COR-L47 (cell line): ENCODE measurements around the gene TOM1L2.

ENCODE experiments used
- DNase-seq: peaks from one replicate; lab custom pipeline; 2025; lab: John Stamatoyannopoulos, UW

Gene TOM1L2

DNA sequence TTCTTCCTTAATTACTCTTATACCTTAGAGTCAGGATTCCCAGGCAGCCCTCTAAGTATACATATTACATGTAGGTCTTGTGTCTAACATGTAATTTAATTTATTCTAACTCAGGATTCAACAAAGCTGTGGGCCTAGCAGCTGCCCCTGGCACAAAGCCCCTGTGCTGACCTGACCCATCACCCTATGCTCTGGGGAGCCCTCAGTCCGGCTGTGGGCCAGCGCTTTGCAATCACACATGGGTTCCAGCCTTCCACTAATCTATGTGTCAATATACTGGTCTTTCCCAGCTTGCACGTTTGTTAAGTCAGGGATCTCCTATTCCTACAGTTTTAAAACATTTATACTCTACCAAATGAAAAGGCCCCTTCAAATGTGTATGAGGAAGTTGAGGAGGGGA is 72.7 kb downstream of the TOM1L2 start:
- no peak for DNase-seq

DNA sequence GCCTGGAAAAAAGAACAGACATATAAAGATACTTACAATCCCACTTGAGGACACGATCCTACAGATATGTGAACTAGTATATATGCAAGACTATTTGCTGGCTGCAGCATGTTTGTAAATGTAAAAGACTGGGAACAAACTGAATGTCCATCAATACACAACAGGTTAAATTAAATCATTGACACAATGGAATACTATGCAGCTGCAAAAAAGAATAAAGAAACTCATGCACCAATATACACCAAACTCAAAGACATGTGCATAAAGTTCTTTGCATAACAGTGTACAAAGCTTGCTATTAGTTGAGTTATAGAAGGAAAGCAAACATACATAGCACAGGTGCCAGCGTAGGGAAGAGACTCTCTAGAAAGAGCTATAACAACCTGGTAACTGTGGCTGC is 73.5 kb downstream of the TOM1L2 start:
- no peak for DNase-seq

DNA sequence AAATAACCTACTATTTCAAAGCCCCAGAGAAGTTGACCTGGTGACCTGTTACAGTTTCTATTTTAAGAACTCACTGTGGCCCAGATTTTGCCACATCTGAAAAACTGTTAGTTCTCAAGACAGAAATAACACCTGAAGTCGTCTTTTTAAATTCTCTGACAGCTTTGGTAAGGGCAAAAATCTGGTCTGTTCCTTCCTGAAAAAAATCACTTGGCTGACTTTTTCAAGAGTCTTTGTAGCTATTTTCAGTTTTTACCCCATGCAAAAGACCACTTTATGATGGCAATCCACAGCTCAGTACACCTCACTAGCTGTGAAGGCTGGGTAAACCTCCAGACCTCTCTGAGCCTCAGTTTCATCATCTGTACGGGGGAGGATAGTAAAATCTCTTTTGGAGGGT is 74.8 kb downstream of the TOM1L2 start:
- no peak for DNase-seq

GRCh38 chr17:17896746-17897145 is 75.5 kb downstream of the TOM1L2 start:
- no peak for DNase-seq

DNA sequence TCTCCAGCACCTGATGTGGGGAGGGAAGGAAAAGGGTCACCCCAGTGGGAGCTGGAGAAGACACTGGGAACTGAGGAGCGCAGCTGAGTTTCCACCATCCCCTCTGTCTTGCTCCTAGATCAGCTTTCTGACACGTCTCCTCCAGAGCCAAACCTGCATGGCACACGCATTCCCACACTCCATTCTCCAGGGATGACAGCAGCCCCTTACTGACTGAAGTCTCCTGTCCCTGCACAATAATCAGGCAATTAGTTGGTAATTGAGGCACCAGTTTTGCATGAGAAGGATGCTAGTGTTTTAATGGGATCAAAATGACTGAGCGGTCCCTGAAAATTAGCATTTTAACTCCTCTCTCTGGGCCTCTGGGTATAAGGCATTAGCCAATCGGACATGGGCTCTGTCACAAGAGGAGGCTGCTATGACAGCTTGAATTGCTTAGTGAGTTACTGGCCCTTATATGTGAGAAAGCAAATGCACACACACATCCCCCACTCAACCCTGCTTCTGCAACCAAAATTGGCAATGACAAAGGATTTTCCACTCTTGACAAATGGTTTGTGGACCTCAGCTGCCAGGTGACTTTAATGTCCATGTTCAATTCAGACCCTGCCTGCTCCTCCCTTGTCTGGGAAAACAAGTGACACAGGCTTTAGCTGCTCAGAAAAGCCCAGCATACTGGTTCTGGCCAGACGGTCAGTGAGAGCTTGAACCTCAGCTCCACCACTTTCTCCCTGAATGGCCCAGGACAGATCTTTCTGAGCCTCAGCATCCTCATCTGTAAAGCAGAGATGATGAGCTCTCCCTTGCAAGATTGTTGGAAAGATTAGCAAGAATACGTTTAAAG is 78.2 kb downstream of the TOM1L2 start:
- DNase-seq: no peak

- no peak for DNase-seq
These were observed 79.5 kb downstream of the TOM1L2 start for GRCh38 chr17:17892731-17893130.

GRCh38 chr17:17892009-17892408 is 80.2 kb downstream of the TOM1L2 start:
- DNase-seq: no peak

- DNase-seq: peak; percentile 22
These were observed 81.1 kb downstream of the TOM1L2 start for GRCh38 chr17:17890773-17891759.

DNA sequence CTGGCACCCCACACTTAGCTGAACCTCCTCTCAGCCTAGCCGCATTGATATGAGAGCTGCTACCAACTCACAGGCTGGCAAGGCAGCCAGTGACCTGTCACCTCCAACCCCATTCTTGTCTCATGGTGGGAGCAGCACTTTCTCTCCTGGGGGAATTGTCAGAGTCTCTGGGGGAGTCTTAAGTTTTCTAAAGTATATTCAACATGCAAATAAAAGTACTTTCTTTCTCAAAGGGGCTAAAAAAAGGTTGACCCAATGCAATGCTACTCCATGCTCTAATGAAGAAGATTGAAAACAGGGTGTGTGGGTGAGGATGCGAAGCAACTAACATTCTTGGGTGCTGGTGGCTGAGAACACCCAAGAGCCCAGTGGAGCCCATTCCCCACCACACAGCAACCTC is 82.3 kb downstream of the TOM1L2 start:
- DNase-seq: no peak

- DNase-seq: peak; percentile 4
These were observed 83.4 kb downstream of the TOM1L2 start for GRCh38 chr17:17888821-17889220.

GRCh38 chr17:17888371-17888770 is 83.8 kb downstream of the TOM1L2 start:
- DNase-seq: no peak

GRCh38 chr17:17887752-17888304 is 84.4 kb downstream of the TOM1L2 start:
- no peak for DNase-seq

DNA sequence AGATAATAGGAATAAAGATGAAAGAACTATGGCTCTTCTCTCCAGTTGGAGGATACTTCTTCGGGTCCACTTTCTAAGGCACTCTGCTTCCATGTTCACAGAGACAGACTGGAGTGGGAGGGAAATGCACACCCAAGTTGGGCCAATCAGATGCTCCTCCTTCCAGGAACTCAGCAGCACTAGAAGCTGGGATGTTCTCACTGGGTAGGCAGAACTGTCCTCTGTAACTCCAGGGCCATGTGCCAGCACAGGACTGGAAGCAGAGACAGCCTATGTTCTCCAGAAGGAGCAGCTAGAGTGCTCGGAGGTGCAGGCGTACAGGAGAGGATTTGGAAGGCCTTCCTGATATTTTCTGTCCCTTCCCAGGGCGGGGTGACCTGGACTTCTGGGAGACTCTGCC is 85.5 kb downstream of the TOM1L2 start:
- no peak for DNase-seq

- DNase-seq: no peak
These were observed 86.0 kb downstream of the TOM1L2 start for GRCh38 chr17:17886226-17886625.

DNA sequence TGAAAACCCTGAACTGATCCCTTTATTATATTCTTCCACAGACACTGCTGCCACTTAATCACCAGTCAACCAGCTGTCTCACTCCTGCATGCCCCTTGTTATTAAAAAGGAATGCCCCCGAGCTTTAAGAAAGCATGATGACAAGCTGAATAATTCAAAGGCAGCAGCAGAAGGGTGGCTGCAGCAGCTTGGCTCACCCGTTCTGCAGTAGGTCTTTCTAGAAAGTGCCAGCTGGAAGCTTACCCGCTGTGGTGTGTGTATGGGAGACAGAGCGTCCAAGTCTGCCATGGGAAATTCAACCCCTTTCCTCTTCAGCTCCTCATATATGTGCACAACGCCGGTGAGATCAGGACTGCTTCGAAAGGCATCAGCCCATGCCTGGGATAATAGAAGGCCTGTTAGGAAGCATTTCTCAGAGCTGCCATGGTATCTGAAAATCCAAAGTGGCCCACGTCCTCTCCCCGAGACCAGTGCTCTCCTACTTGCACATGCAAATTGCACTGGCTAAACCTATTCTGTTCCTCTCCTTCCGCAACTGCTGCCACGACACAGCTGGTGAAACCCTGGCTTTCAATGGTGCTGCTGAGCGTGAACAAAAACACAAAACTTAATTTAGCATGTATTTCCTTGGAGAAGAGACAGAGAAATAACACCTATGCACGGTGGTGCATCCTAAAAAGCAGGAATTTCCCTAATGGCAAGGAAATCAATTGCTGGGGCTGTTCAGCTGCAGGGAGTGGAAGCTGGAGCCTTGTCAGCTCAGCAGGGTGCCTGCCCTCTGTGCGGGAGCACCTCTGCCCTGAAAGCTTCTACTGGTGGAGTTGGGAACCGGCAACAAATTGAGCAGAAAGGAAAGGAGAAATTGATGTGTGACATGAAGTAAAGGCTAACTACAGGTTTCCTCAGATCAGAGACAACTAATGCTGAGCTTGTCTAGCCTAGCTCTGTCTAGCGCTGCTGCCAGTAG is 87.5 kb downstream of the TOM1L2 start:
- no peak for DNase-seq

- DNase-seq: no peak
These were observed 88.4 kb downstream of the TOM1L2 start for GRCh38 chr17:17883801-17884200.

GRCh38 chr17:17882082-17882581 is 90.1 kb downstream of the TOM1L2 start:
- no peak for DNase-seq

- no peak for DNase-seq
These were observed 91.5 kb downstream of the TOM1L2 start for GRCh38 chr17:17880577-17881196.

DNA sequence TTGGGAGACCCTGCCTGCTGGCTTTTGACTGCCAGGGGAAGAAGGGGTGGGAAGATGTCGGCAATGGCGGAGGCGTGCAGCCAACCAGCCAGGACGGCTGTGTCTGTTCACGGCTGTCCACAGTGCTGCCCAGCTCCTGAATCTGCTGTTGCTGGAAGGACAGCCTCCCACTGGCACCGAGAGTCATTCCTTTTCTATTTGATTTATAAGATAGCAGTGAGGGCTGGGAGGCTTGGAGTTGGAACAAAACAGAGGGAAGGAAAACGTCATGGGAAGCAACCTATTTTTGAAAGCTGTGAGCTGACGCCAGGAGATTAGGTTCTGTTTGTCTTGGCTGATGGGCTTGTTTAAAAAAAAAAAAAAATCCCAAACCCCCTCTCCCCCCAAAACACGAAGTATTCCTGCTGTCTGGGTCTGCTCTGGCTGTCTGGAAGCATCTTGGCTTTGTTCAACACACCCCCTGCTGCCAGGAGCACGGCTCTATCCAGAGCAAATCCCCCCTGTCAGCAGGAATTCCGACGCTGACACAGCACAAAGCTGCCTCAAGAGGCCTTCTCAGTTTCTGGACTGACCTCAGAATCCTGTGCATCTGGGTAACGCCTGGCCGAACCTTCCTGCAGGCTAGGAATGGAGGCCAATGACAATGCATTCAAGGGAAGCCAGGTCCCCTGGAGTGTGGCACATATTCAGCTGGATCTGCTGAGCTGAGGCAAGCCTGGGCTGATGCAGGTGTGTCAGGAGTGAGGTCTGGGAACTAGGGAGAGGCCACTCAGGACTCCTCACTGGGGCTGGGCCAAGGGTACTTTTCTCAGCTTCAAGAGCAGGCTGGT is 94.5 kb downstream of the TOM1L2 start:
- DNase-seq: peak; percentile 28
